CD4-positive, alpha-beta T cell treated with Interferon gamma for 1 hour (primary cell): ENCODE measurements around the gene PCSK7.
A peak's percentile ranks its signal among the peaks of the same experiment; 100 is the strongest.
"Not testable (repeated sequence)": the region's sequence is repeated elsewhere in the genome, so short reads cannot be mapped to it uniquely, and the experiment has no call there.

Source experiments
- DNase-seq: peaks from one replicate; pipeline ENCODE4 v3.0.0-alpha.2; 2020

PCSK7 gene

DNA sequence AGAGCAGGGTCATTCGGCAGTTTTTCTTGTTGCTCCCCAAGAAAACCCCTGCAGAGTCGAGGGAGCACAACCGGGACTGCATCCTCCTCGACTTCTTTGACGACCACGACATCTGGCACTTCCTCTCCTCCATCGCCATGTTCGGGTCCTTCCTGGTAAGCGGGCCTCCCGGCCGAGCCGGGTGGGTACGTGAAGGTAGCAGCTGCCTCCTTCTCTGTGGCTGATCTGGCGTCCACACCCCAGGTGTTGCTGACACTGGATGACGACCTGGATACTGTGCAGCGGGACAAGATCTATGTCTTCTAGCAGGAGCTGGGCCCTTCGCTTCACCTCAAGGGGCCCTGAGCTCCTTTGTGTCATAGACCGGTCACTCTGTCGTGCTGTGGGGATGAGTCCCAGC lies 36.1 kb downstream of the PCSK7 start:
- DNase-seq, result no peak

DNA sequence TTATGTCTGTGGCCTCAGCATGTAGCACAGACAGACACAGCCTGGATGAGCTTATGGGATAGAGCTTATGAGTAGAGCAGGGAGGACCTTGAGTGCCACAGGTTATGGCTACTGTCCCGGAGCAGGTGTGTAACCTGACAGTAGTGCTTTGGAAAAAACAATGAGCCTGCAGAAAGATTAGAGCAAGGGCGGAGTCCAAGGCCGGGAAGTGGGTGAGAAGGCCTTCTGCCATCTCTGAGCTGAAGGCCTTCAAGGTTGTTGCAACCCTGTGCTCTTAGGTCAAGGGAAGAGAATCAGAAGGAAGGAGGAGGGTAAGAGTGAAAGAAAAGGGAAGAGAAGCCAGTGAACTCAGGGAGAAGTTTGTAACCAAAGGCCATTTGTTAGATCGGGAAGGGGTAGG lies 36.6 kb downstream of the PCSK7 start:
- DNase-seq, result no peak

DNA sequence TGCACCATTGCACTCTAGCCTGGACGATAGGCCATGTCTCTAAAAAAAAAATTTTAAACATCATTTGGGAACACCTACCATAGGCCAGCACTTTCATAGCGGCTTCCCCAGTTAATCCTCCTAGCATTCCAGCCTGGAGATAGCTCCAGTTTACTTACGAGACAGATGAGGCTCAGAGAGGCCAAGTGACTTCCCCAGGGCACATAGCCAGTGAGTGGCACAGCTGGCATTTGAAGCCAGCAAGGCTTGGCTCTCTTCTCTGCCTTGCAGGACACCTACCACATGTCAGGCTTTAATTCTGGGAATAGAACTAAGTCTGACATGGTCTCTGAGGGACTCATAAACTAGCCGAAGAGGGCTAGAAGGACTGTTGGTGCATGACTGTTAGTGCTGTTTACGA lies 37.6 kb downstream of the PCSK7 start:
- no peak for DNase-seq

DNA sequence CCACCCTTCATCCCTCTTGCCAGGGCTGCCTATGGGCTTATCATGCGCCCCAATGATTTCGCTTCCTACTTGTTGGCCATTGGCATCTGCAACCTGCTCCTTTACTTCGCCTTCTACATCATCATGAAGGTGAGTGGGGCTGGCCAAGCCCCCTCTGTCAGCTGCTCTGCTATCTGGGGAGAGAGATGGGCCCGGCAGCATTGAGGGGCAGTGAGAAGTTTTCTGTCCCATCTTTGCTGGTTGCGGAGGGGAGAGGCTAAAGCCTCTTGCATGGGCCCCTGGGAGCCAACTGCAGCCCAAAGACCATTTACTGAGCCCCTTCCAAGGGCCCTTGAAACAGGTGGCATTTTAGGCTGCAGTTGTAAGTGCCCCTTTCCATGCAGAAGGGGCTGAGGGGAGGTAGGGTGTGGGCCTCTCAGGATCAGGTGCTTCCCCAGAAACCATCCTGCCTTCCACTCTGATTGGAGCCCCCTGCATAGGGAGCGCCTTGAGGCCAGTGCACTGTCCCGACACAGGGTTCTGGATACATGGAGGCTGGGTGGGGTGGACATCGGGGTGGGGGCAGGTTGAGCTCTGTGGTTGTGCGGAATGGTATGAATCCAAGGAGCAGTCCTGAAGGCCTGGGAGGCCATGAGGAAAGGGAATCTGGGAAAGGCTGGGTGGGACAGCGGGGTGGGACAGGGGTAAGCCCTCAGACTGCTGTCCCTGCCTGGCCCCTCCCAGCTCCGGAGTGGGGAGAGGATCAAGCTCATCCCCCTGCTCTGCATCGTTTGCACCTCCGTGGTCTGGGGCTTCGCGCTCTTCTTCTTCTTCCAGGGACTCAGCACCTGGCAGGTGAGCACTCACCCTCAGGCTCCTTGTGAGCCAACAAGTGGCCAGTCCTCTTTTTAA lies 38.5 kb downstream of the PCSK7 start:
- DNase-seq, result no peak

DNA sequence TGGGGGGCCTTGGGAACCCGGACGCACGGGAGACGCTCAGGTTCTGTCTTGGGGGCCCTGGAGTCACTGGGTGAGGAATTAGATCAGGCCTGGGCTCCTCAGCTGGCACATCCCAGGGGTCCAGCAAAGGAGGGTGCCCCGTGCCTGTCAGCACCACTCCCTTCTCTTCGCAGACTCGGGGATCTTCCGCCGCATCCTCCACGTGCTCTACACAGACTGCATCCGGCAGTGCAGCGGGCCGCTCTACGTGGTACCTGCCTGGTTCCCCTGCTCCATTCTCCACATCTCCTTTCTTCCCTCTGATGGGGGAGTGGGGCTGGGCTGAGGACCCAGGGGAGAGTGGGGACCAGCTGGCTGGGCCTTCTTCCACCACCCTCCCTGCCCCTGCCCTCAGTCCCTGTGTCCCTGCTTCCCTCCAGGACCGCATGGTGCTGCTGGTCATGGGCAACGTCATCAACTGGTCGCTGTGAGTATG lies 39.4 kb downstream of the PCSK7 start:
- DNase-seq, result no peak

DNA sequence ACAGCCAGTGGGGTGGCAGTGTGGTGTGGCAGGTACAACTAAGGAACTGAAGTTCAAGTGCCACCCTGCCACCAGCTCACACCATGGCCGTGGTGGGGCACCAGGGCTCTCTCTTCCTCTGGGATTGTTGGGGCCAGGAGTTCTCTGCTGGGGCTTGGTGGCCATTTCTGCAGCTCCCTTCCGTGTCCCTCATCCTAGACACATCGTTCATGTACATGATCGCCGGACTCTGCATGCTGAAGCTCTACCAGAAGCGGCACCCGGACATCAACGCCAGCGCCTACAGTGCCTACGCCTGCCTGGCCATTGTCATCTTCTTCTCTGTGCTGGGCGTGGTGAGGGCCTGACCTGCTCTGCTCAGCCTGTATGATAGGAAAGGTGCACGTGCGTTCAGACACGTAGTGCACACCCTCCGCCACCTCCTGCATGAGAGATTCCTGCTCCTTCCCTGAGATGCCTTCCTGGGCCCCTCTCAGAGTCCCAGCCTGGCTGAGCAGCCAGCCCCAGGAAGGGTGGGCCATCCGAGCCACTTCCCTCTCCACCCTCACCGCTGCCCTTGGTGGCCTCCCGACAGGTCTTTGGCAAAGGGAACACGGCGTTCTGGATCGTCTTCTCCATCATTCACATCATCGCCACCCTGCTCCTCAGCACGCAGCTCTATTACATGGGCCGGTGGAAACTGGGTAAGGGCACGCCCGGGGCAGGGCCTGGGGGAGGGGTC lies 40.0 kb downstream of the PCSK7 start:
- DNase-seq, result no peak

DNA sequence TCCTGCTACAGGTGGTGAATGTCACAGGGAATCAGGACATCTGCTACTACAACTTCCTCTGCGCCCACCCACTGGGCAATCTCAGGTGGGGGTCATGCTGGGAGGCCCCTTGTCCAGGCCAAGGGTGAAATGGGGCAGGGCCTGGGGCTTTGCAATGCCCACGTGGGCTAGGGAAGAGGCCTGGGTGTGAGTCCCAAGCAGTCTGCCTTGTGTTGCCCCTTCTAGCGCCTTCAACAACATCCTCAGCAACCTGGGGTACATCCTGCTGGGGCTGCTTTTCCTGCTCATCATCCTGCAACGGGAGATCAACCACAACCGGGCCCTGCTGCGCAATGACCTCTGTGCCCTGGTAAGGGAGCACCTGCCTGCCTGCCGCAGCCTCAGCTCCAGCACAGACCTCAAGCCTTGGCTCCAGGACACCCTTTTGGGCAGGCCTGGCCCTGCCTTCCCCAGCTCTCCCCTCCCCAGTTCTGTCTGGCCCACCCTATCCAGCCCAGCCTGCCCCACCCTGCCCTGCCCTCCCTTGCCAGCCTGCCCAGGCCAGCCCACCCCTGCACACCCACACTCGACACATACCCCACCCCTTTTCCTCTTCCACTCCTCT lies 41.8 kb downstream of the PCSK7 start:
- no peak for DNase-seq

DNA sequence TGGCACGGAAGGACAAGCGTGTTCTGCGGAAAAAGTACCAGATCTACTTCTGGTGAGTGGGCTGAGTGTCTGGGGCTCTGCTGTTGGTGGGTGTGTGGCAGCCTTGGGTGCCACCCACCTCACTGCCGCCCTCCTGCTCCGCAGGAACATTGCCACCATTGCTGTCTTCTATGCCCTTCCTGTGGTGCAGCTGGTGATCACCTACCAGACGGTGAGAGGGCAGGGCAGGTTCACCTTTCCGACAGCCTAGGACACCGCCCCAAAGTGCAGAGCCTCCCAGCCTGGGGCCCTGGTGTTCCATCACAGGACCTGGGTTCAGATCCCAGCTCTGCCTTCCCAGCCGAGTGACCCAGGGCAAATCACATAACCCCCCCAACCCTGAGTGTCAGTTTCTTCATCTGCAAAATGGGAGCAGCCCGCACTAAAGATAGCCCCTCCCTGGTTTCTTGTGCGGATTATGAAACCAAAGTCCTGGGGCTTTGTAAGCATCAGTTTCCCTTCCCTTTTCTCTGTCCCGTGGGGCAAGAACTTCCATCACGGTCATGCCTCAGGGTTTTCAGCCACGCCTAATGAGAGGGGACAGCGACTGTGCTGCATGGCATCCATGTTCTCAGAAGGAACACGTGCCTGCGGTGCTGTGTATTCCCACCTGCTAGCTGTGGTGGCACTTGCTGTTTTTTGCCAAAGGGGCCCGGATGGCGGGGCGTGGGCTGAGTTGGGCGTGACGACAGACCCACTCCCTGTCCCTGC lies 42.5 kb downstream of the PCSK7 start:
- DNase-seq, result peak; percentile 78

DNA sequence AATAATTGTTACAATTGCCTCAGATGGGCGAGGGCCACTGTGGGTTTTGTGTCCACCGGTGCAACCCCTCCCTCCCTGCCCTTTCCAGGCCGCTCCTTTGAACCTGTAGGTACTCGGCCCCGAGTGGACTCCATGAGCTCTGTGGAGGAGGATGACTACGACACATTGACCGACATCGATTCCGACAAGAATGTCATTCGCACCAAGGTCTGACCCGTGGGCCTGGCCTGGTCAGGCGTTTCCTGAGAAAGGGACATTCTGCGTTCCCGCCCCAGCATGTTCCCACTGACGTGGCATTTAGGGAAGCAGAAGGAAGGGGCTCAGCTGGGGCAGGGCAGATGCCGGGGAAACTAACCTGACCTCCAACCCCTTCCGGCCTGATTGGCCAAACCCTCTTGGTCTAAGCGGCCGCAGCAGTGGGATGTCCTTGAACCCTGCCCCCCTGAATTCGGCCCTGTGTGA lies 43.2 kb downstream of the PCSK7 start:
- no peak for DNase-seq

DNA sequence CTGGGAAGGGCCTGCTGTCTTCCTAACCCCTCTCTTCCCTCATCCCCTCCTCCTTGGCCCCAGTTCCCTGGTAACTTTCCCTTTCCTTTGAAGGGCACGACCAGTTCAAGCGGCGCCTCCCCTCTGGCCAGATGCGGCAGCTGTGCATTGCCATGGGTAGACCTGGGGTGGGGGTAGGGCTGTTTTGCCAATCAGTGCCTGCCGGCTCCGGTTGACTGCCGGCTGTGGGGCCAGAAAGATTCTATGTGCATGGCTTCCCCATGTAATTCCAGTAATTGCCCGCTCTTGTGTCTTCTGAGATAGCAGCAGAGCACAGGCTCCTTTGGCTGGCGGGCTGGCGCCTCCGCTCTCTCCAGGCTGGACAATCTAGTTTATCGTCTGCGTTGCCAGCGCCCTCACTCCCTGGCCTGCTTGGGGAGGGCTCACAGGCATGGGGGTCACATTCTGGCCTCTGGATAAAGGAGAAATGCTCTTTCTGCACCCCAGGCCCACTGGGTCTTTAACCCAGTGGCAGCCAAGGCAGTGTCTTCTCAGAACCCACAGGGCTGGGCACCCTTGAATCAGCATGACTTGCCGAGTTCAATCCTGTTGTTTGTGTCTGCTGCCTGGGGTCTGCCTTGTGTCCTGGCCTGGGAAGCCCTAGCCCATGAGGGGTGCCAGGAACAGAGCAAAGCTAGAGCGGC lies 43.9 kb downstream of the PCSK7 start:
- no peak for DNase-seq

DNA sequence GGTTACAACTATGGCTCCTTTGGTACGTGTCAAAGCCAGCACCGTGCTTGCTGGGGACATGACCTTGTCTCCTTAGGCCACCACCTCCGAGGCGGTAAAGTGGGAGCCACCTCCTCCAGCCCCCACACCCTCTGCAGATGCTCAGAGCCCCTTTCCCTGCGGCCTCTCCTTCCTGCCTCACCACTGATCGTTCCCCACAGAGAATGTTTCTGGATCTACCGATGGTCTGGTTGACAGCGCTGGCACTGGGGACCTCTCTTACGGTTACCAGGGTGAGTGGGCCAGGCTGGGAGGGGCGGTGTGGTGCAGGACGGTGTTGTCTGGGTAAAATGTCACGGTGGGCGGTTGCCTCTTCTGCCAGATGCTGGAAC lies 44.5 kb downstream of the PCSK7 start:
- DNase-seq, result no peak

DNA sequence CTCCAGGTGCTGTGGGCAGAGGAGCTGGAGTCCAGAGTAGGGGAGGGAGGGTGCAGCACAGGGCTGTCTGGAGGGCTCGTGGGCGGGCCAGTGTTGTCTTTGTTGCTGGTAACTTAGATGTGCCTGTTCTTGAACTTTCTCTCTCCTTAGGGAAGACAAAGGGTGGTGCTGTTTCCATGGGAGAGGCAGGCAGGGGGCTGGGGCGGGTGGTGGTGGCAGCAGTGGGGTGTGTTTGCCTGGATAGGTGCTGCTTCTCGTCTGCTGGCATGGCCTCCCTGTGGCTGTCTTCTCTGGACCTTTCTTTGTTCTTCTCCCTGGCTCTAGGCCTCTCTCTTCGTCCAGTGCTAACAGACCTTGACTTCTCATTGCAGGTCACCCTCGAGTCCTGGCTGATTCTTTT lies 44.9 kb downstream of the PCSK7 start:
- DNase-seq, result no peak

DNA sequence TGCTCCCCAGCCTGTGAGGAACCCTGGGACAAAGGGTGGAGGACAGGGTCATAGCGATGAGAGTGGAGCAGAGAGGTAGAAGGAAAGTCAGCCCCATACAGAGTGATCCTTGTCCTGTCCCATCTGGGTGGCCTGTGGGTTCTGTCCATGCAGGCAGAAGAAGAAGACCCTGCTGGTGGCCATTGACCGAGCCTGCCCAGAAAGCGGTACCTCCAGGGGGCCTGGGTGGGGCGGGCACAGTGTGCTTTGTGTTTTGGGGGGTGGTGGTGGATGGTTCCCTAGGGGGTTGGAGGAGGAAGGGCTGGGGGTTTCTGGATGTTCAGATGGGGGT lies 45.5 kb downstream of the PCSK7 start:
- DNase-seq, result no peak

DNA sequence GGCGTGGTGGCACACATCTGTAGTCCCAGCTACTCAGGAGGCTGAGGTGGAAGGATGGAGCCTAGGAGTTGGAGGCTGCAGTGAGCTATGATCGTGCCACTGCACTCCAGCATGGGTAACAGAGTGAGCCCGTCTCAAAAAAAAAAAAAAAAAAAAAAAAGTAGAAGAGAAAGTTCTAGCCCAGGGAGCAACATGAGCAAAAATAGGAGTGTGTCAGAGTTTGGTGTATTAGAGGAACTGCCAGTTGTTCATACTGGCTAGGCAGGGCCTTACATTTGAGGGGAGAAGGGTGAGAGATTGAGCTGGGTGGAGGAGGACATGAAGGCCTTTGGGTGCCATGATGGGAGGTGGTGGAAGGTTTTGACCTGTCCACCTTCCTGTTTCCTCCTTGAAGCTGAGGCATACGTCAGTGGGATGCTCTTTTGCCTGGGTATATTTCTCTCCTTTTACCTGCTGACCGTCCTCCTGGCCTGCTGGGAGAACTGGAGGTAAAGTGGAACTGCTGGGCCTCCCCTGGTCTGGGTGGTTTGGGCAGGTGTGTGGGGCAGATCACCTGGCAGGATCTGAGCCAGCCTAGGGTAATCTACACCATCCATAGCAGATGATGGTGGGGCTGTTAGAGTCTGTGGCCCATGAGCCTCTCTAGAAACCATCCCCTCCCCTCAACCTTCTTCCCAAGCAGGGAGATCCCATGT lies 46.0 kb downstream of the PCSK7 start:
- DNase-seq, result peak; percentile 22

DNA sequence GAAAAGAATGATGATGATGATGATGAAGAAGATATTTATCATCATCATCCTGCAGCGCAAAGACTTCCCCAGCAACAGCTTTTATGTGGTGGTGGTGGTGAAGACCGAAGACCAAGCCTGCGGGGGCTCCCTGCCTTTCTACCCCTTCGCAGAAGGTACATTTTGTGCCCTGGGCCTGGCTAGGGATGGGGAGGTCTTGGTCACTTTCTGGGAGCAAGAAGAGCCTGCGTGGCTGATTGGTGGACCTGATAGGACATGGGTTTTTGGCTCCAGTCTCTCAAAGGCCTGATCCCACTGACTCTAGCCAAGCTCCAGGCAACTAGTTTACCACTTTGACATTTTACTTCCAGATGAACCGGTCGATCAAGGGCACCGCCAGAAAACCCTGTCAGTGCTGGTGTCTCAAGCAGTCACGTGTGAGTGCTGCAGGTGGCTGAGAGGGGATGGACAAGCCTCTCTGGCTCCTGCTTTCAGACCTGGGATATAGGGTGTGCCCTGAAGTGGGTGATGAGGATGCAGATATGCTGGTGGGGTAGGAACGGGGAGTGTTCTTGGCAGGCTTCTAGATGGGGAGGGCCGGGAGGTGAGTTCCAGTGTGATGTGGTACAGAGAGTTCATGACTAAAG lies 48.0 kb downstream of the PCSK7 start:
- no peak for DNase-seq

DNA sequence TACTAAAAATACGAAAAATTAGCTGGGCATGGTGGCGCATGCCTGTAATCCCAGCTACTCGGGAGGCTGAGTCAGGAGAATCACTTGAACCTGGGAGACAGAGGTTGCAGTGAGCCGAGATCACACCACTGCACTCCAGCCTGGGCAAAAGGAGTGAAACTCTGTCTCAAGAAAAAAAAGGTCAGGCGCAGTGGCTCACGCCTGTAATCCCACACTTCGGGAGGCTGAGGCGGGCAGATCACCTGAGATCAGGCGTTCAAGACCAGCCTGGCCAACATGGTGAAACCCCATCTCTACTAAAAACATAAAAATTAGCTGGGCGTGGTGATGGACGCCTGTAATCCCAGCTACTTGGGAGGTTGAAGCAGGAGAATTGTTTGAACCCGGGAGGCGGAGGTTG lies 48.7 kb downstream of the PCSK7 start:
- DNase-seq, result not testable (repeated sequence)

DNA sequence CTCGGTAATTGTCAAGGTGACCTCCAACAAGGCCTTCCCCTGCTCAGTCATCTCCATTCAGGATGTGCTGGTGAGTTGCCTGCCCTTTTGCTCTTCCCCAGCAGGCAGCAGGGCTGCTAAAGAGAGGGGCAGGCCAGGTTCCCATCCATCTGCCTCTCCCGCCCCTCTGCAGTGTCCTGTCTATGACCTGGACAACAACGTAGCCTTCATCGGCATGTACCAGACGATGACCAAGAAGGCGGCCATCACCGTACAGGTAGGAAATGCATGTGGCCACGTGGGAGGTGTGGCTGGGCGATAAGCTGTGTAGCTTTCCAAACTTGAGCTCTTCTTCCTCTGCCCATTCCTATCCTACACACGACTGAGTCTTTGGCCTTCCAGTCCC lies 49.3 kb downstream of the PCSK7 start:
- no peak for DNase-seq

DNA sequence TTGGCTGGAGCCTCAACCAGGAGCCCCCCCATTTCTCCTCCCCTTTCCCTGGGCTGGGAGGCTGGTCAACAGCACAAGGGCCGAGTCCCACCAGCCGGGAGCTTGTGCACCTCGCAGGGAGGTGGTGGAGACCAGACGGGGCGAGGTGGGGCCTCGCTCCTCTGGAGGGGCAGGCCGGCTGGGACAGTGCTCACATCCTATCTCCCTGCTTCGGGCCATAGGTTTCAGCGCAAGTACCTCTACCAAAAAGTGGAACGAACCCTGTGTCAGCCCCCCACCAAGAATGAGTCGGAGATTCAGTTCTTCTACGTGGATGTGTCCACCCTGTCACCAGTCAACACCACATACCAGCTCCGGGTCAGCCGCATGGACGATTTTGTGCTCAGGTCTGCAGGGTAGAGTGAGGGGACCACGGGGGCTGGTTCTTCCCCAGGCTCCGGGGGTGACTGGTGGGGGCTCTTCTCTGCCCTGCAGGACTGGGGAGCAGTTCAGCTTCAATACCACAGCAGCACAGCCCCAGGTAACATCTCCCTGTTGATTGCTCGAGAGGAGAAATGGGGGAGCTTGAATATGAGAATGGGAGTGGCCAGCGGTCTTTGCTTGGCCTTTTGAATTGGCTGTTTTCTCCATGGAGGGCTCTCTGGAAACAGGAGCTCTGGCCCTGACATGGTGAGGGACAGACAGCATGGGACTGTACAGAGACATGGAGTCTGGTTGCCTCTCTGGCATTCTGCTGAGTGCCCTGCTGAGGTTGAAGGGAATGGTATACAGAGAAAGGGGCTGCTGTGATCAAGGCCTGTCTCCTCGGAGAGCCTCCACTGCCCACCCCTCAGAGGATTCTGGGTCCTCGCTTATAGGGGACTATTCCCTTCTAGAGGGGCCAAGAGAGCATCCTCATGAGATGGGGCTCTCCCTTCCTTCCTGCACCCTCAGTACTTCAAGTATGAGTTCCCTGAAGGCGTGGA lies 50.0 kb downstream of the PCSK7 start:
- DNase-seq, result no peak

DNA sequence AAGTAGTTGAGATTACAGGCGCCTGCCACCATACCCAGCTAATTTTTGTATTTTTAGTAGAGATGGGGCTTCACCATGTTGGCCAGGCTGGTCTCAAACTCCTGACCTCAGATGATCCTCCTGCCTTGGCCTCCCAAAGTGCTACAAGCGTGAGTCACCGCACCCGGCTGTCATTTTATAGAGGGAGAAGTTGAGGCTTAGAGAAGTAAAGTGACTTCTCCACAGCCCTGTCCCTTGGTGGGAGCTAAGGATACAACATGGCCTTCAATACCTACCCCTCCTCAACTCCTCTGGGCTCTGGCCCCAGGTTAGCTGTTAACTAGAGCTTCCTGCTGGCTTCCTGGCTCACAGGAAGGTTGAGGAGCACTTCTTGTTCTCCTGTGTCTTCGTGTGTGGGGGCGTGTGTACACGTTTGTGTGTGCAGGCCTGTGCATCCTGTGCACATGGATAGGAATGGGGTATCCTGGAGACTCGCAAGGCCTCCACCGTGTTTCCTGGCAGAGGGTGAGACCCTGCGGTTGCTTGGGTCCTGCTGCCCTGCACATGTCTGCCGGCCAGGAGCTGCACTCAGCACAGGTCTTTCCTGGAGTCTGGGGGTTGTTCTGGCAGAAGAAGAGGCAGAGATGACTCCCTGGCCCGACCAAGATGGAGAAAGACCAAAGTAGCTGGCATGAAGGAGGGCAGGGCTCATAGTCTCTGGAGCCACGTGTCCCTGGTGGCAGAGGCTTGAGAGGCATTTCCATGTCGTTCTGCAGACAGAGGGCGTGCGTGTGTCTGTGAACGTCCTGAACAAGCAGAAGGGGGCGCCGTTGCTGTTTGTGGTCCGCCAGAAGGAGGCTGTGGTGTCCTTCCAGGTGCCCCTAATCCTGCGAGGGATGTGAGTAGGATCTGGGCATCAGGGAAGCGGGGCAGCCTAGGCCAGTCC lies 51.0 kb downstream of the PCSK7 start:
- peak; percentile 73 for DNase-seq
